Ovary (tissue), 9 donors: ENCODE measurements around the gene NMUR2. TPM values are rescaled to one million over a fixed set of nuclear protein-coding genes. Genes with fewer than 3 reads are reported as not detected.

ENCODE experiments used
- DNase-seq, 5 donors: peaks; one replicate each; pipeline ENCODE4 v3.0.0-alpha.2; 2019 to 2020
- H3K27ac ChIP-seq, 2 donors: fragments of 200-600 bp; one replicate each; pipeline versions ENCODE4 v1.5.1 to v1.8.0; 2019 to 2022
- H3K27me3 ChIP-seq: fragments of 200-600 bp; one replicate; pipeline ENCODE4 v1.8.0; 2022
- H3K36me3 ChIP-seq: fragments of 200-600 bp; sonication (generic); one replicate; pipeline ENCODE4 v1.5.1; 2019
- H3K4me1 ChIP-seq: one replicate; pipeline ENCODE4 v1.8.1; 2013; ENCODE audit warnings: mild to moderate bottlenecking, moderate library complexity; ENCODE audit not compliant: insufficient read depth
- H3K4me3 ChIP-seq: fragments of 200-600 bp; sonication (generic); one replicate; pipeline ENCODE4 v1.5.1; 2017
- H3K9me3 ChIP-seq, 2 donors: fragments of 200-600 bp in 1 of 2; sonication (generic) in 1 of 2; one replicate each; pipeline versions ENCODE4 v1.5.1 to v1.8.1; 2013 to 2019; ENCODE audit warnings: mild to moderate bottlenecking in 1 of 2, moderate library complexity in 1 of 2
- EP300 ChIP-seq: sonication (generic); formaldehyde crosslinking; IDR thresholded peaks from one replicate; pipeline ENCODE4 v1.6.1; 2017; ENCODE audit warnings: antibody characterized with exemption
- POLR2A ChIP-seq: fragments of 450-650 bp; IDR thresholded peaks from one replicate; pipeline ENCODE4 v1.6.1; 2017; ENCODE audit warnings: antibody characterized with exemption, mild to moderate bottlenecking, moderate library complexity
- WGBS, 3 donors: extraction: QIAGEN DNeasy Blood & Tissue Kit in 1 of 3; methylation state at CpG; one replicate each; pipeline versions ENCODE4 v1.1.5 to v1.1.7; 2013 to 2017; 5-methylcytosine and 5-hydroxymethylcytosine counted together
- intact Hi-C, 4 donors: fragments of 100-400 bp; cut with DNase I; formaldehyde crosslinking; loops; one replicate each; pipeline versions ENCODE4 v1.11.0 to v1.15.1; 2022 to 2023
- polyA plus RNA-seq, 2 donors: library from polyadenylated mRNA; stranded (reverse); fragments of 200-250 nt in 1 of 2; fragments of 350-450 nt in 1 of 2; fragmentation: Illumina TruSeq in 1 of 2; extraction: RNeasy Lipid Tissue Mini Kit (QIAGEN cat#74804) in 1 of 2; gene quantifications; one replicate each; pipeline ENCODE4 v1.2.3, GENCODE V29; 2013 to 2014
- total RNA-seq, 7 donors: library from RNA; depleted of rRNA in 2 of 7; stranded (reverse); fragments of >200 nt in 2 of 7; fragmentation: NEBNext Ultra II Directional in 3 of 7; extraction: Animal tissue kit (Norgen Biotek cat#: 25700) in 3 of 7; gene quantifications; one replicate each; pipeline versions ENCODE4 v1.1.0 to v1.2.4, GENCODE V29; 2016 to 2023
- TF ChIP-seq, protein P1 (sequence below), 3 donors: fragments of 450-650 bp in 2 of 3; fragments of 200-600 bp in 1 of 3; IDR thresholded peaks; one replicate each; pipeline versions ENCODE4 v1.5.1 to v1.8.0; 2016 to 2022; ENCODE audit warnings: antibody characterized with exemption in 3 of 3, mild to moderate bottlenecking in 1 of 3
- donor health status: DM: no; HTN: no; CAD: no; lungs with moderate emphysema.
- donor health status: DM: no; HTN: no; CAD: no.
- donor health status: Bipolar disorder and iron deficiency.
- donor health status: DM: yes; HTN: yes; CAD: no.
- donor health status: DM: no; HTN: no; CAD: no.
- donor health status: DM: yes; HTN: yes; CAD: no.

NMUR2 gene
- total and polyA plus RNA-seq, 9 donors: 0.13 to 0.15 TPM; not detected in 7

DNA sequence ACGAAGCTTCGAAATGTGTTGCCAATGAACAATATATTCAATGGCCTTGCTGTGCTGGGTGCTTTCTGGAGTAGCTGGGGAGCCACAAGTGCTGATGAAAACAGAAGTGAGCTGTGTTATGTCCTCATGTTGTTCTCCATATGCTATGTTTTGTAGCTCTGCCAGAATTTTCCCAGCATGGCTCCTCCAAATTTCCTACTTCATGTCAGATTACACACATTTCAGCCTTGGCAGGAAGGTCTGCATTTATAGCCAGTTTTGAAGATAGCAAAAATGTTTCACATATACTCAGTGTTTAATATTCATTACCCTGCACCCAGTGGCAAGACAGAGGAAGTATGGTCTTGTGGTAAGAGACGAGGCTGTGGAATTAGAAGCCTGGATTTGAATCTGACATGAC, 22.6 kb upstream of the NMUR2 start:
- Histone ChIP-seq H3K9me3 (no peaks in the 10 kb centered on the region), H3K27me3 (no peaks in the 10 kb centered on the region), H3K4me3 (no peak overlapping the region), H3K36me3 (no peaks in the 10 kb centered on the region), H3K4me1 (no peaks in the 10 kb centered on the region), H3K27ac (no peak overlapping the region)
- DNase-seq: no peak
- 39 to 68% (median 59%) methylated on average over 3 of the region's 3 CpGs for WGBS, 3 donors
- intact Hi-C loops: no loop called here
- TF ChIP-seq EP300 (no peak), POLR2A (no peak)
- TF ChIP-seq, protein P1, sequence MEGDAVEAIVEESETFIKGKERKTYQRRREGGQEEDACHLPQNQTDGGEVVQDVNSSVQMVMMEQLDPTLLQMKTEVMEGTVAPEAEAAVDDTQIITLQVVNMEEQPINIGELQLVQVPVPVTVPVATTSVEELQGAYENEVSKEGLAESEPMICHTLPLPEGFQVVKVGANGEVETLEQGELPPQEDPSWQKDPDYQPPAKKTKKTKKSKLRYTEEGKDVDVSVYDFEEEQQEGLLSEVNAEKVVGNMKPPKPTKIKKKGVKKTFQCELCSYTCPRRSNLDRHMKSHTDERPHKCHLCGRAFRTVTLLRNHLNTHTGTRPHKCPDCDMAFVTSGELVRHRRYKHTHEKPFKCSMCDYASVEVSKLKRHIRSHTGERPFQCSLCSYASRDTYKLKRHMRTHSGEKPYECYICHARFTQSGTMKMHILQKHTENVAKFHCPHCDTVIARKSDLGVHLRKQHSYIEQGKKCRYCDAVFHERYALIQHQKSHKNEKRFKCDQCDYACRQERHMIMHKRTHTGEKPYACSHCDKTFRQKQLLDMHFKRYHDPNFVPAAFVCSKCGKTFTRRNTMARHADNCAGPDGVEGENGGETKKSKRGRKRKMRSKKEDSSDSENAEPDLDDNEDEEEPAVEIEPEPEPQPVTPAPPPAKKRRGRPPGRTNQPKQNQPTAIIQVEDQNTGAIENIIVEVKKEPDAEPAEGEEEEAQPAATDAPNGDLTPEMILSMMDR (IDR thresholded peaks at IDR 0.05): no peak

DNA sequence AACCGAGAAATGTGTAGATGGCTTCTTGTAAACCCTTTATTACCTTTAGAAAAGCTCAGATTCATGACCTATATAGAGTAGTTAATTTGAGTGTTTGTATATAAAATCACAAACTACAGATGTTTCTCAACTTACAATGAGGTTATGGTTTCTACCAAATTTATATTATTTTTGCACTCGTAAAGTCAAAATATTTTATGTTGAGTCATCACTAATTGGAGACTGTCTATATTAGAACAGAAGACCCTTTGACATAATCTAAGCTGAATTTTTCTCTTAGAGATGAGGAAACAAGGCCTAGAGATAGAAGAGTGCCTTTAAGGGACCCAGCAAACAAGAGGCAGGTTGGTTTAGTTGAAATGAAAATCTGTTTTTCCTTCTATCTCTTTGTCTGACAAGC, 20.0 kb upstream of the NMUR2 start:
- TF ChIP-seq, protein P1 (IDR thresholded peaks at IDR 0.05): no peak
- TF ChIP-seq POLR2A: no peak
- whole genome bisulfite sequencing, 3 donors: 73 to 80% (median 76%) methylated on average over 2 of the region's 2 CpGs
- intact Hi-C loops: no loop called here
- Histone ChIP-seq H3K36me3 (no peaks in the 10 kb centered on the region), H3K4me3 (no peak overlapping the region), H3K4me1 (no peaks in the 10 kb centered on the region), H3K27ac (no peak overlapping the region), H3K9me3 (no peaks in the 10 kb centered on the region), H3K27me3 (no peaks in the 10 kb centered on the region)
- no peak for DNase-seq

DNA sequence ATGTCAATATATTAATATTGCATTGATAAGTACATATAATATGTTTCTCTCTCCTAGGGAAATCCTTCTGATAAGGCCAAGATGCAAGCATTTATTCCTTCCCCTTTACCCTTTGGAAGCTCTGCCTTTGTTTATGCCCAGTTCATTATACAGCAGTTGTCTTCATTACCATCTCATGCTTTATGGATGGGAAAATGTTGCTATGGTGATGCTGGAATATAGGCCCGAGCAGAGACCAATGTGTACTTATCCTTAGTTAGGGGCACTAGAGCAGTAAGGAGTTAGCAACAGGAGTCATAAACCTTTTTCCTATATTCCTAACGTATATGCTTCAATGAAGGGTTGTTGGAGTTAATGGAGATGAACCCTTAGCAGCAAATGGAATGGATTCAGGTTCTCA, 19.4 kb upstream of the NMUR2 start:
- Histone ChIP-seq H3K9me3 (no peaks in the 10 kb centered on the region), H3K27ac (no peak overlapping the region), H3K27me3 (no peaks in the 10 kb centered on the region), H3K36me3 (no peaks in the 10 kb centered on the region), H3K4me3 (no peak overlapping the region), H3K4me1 (no peaks in the 10 kb centered on the region)
- intact Hi-C loops: no loop called here
- 75 to 82% (median 81%) methylated on average over 2 of the region's 2 CpGs for WGBS, 3 donors
- TF ChIP-seq POLR2A (no peak), EP300 (no peak)
- TF ChIP-seq, protein P1 (IDR thresholded peaks at IDR 0.05): no peak
- no peak for DNase-seq

DNA sequence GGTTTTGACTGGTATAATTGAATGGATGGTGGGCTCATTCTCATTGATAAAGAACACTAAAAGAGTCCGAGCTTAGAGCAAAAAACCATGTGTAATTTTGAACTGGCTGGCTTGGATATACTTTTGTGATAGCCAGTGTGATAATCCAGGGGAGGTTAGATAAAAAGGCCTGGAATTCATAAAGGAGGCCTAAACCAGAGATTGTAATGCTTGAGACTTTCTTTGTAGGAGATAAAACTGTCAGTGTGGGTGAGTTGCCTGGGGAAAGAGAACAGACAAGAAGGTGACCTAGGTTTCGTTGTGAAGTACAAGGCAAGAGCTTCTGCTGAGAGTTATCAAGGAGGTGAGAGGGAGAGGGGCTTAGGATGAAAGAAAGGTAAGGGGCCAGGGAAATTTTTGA, 17.0 kb upstream of the NMUR2 start:
- TF ChIP-seq, protein P1 (IDR thresholded peaks at IDR 0.05): no peak
- TF ChIP-seq EP300 (no peak), POLR2A (no peak)
- no peak for DNase-seq
- Histone ChIP-seq H3K4me1 (no peaks in the 10 kb centered on the region), H3K36me3 (no peaks in the 10 kb centered on the region), H3K4me3 (no peak overlapping the region), H3K27me3 (no peaks in the 10 kb centered on the region), H3K27ac (no peak overlapping the region), H3K9me3 (no peaks in the 10 kb centered on the region)
- intact Hi-C loops: no loop called here
- 61 to 68% (median 66%) methylated on average over 2 of the region's 2 CpGs for WGBS, 3 donors

DNA sequence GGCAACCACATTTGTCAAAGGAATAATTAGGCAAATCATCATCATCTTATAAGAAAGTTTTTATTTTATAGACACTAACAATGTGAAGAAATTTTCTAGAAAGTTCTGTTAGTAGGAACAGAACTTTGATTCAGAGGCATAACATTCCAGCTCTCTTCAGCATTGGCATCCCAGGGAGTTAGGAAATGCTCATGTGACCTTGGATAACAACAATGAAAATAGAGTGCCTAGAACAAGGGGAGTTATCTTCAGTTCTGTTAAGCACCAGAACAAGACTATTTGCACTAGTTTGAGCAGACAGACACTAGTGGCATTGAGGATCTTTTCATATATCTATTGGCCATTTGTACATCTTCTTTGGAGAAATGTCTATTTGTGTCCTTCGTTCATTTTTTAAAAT, 7.0 kb upstream of the NMUR2 start:
- no peaks in the 10 kb centered on the region for H3K27me3 ChIP-seq
- TF ChIP-seq EP300: no peak
- TF ChIP-seq POLR2A: no peak
- TF ChIP-seq, protein P1 (IDR thresholded peaks at IDR 0.05): no peak
- no peak for DNase-seq
- no peak overlapping the region for H3K27ac ChIP-seq
- H3K9me3 ChIP-seq: no peaks in the 10 kb centered on the region
- no peaks in the 10 kb centered on the region for H3K4me1 ChIP-seq
- intact Hi-C loops: no loop called here
- H3K36me3 ChIP-seq: no peaks in the 10 kb centered on the region
- WGBS, 3 donors: 71 to 85% (median 80%) methylated on average over 1 of the region's 1 CpG
- no peak overlapping the region for H3K4me3 ChIP-seq
